ENCODE results near the gene REEP3.
"Not testable (repeated sequence)": the region's sequence is repeated elsewhere in the genome, so short reads cannot be mapped to it uniquely, and the experiment has no call there.

Gene REEP3

GRCh38 chr10:63548860-63549259 is 27.7 kb downstream of the REEP3 start:
- DNase-seq (ENCODE audit: low read depth in 2 of 2) = no peak

GRCh38 chr10:63549810-63550209 is 28.6 kb downstream of the REEP3 start:
- DNase-seq (ENCODE audit: low read depth in 2 of 2) = no peak

- DNase-seq (ENCODE audit: low read depth in 2 of 2) = no peak
Measured at GRCh38 chr10:63553031-63553430, 31.8 kb downstream of the REEP3 start.

- no peak for DNase-seq (ENCODE audit: low read depth in 2 of 2)
Measured at GRCh38 chr10:63553473-63553872, 32.3 kb downstream of the REEP3 start.

GRCh38 chr10:63554657-63555056 is 33.5 kb downstream of the REEP3 start:
- DNase-seq (ENCODE audit: low read depth in 2 of 2) = no peak

GRCh38 chr10:63555330-63555729 is 34.1 kb downstream of the REEP3 start:
- DNase-seq (ENCODE audit: low read depth in 2 of 2) = no peak

GRCh38 chr10:63558132-63558784 is 37.1 kb downstream of the REEP3 start:
- DNase-seq (ENCODE audit: low read depth in 2 of 2) = no peak

- no peak for DNase-seq (ENCODE audit: low read depth in 2 of 2)
Measured at GRCh38 chr10:63561341-63561740, 40.1 kb downstream of the REEP3 start.

GRCh38 chr10:63562391-63562790 is 41.2 kb downstream of the REEP3 start:
- DNase-seq (ENCODE audit: low read depth in 2 of 2) = no peak

- DNase-seq (ENCODE audit: low read depth in 2 of 2) = no peak
Measured at GRCh38 chr10:63562857-63563256, 41.7 kb downstream of the REEP3 start.

GRCh38 chr10:63563623-63564022 is 42.4 kb downstream of the REEP3 start:
- no peak for DNase-seq (ENCODE audit: low read depth in 2 of 2)

GRCh38 chr10:63564731-63565130 is 43.5 kb downstream of the REEP3 start:
- not testable (repeated sequence) for DNase-seq (ENCODE audit: low read depth in 2 of 2)

GRCh38 chr10:63573068-63573697 is 52.0 kb downstream of the REEP3 start:
- DNase-seq (ENCODE audit: low read depth in 2 of 2) = no peak

- no peak for DNase-seq (ENCODE audit: low read depth in 2 of 2)
Measured at GRCh38 chr10:63574011-63574410, 52.8 kb downstream of the REEP3 start.

- no peak for DNase-seq (ENCODE audit: low read depth in 2 of 2)
Measured at GRCh38 chr10:63576501-63576900, 55.3 kb downstream of the REEP3 start.

GRCh38 chr10:63578501-63578900 is 57.3 kb downstream of the REEP3 start:
- no peak for DNase-seq (ENCODE audit: low read depth in 2 of 2)

GRCh38 chr10:63579371-63580014 is 58.3 kb downstream of the REEP3 start:
- no peak for DNase-seq (ENCODE audit: low read depth in 2 of 2)

- no peak for DNase-seq (ENCODE audit: low read depth in 2 of 2)
Measured at GRCh38 chr10:63582690-63583089, 61.5 kb downstream of the REEP3 start.

GRCh38 chr10:63583397-63583796 is 62.2 kb downstream of the REEP3 start:
- DNase-seq (ENCODE audit: low read depth in 2 of 2) = no peak

- DNase-seq (ENCODE audit: low read depth in 2 of 2) = no peak
Measured at GRCh38 chr10:63583909-63584724, 62.9 kb downstream of the REEP3 start.

GRCh38 chr10:63584725-63585035 is 63.5 kb downstream of the REEP3 start:
- DNase-seq (ENCODE audit: low read depth in 2 of 2) = no peak

- DNase-seq (ENCODE audit: low read depth in 2 of 2) = no peak
Measured at GRCh38 chr10:63585041-63585440, 63.8 kb downstream of the REEP3 start.

- no peak for DNase-seq (ENCODE audit: low read depth in 2 of 2)
Measured at GRCh38 chr10:63586043-63586442, 64.8 kb downstream of the REEP3 start.
